WI38 (cell line): ENCODE measurements around the gene CLC.

ENCODE experiments used
- H3K4me3 ChIP-seq: 2 replicates; pipeline ENCODE4 v1.5.1; 2011; ENCODE audit warnings: low read depth, mild to moderate bottlenecking, control low read depth, low read length
- TF ChIP-seq, protein P1 (sequence below): IDR thresholded peaks from 2 replicates; pipeline ENCODE4 v1.5.1; 2012; ENCODE audit warnings: low read depth, mild to moderate bottlenecking, control low read depth, low read length

CLC gene

DNA sequence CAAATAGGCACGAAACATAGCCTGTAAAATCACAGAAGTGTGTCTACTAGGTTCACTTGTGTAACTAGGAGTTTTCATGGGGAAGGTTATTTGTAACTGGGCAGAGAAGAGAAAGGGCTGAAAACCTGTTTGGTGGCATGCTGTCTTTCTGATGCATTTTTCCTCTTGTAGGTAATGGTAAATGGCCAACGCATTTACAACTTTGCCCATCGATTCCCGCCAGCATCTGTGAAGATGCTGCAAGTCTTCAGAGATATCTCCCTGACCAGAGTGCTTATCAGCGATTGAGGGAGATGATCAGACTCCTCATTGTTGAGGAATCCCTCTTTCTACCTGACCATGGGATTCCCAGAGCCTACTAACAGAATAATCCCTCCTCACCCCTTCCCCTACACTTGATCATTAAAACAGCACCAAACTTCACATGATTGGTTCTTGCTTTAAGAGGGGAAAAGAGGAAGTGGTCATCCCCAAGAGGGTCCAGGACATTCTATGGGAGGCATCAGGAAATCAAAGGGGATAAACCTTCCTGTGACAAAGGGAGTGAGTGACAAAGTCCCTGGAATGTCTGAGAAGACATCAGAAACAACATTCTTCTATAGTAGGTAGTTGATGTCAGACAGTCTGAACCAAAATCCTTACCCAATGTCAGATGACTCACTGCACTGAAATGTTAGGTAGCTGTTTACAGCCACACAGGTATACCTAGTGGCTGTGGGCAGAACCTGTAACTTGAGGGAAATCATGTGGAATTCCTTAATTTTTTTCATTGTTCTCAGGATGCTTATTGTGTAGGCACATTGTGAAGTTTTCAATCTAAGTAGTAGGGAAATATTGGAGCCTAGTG lies 28.6 kb downstream of the CLC start:
- TF ChIP-seq, protein P1, sequence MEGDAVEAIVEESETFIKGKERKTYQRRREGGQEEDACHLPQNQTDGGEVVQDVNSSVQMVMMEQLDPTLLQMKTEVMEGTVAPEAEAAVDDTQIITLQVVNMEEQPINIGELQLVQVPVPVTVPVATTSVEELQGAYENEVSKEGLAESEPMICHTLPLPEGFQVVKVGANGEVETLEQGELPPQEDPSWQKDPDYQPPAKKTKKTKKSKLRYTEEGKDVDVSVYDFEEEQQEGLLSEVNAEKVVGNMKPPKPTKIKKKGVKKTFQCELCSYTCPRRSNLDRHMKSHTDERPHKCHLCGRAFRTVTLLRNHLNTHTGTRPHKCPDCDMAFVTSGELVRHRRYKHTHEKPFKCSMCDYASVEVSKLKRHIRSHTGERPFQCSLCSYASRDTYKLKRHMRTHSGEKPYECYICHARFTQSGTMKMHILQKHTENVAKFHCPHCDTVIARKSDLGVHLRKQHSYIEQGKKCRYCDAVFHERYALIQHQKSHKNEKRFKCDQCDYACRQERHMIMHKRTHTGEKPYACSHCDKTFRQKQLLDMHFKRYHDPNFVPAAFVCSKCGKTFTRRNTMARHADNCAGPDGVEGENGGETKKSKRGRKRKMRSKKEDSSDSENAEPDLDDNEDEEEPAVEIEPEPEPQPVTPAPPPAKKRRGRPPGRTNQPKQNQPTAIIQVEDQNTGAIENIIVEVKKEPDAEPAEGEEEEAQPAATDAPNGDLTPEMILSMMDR, result no peak
- H3K4me3 ChIP-seq, result no peak overlapping the region

- TF ChIP-seq, protein P1, result no peak
- H3K4me3 ChIP-seq, result no peak overlapping the region
These were observed 29.2 kb downstream of the CLC start for GRCh38 chr19:39708594-39708993.

DNA sequence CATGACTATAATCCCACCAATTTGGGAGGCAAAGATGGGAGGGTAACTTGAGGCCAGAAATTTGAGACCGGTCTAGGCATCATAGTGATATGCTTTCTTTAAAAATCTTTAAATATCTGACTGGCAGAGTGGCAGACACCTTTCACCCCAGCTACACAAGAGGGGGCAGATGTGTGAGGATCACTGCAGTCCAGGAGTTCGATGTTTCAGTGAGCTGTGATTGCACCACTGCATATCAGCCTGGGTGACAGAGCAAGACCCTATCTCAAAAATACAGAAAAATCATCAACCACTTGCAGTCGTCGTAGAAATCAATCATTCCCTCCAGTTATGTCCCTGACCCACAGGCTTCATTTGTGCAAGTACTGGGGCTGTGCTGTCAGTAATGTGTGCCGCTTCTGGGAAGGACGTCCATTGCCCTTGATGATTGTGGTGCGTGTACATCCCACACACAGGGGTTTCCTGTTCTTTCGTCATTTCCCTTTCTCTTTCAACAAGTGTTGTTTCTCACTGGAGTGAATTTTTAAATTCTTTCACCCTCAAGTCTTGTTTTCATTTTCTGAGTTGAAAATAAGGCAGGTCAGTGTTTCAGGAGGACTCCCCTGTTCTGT lies 32.1 kb downstream of the CLC start:
- TF ChIP-seq, protein P1, result no peak
- no peak overlapping the region for H3K4me3 ChIP-seq

DNA sequence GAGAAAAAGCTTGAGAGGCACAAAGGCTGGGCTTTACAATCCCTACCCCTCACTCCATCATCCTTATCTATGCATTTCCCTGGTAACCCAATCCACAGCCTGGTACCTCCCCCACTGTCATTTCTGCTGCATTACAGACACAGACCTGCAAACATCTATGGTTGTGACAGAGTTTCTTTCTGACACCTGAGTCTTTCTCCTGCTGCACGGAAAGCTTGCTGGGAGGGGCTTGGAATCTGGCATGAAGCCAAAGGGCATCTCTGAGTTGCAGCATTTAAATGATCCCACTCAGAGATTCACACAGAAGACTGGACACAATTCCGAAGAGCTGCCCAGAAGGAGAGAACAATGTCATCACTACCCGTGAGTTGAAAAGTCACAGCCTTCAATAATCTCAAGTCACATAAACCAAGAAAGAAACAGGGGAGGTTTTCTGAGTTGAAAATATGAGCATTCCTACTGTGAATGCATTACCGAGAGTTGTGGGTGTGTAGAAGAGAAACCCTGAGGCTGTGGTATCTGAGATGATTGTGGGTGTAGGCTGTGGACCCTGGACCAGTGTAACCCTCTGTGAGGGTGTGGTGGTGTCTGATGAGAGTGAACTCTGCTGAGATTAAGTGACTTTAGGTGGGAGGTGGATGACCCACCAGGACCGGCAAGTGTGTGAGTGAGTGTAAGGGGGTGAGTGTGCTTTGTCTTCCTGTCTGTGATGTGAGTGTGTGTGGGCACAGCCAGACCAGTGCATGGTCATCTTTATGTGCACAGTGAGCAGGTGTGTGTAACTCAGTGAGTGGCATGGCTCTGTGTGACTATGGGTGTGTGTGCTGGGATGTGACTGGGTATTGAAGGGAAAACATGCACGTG lies 33.4 kb downstream of the CLC start, which contains the start of gene LGALS14:
TSS of gene LGALS14 (plus strand) at position 301 of the 864 bp plus-strand sequence. CDS start at position 349, 48 bp downstream.
- H3K4me3 ChIP-seq, result no peak within 1 kb of the TSS
- TF ChIP-seq, protein P1, result no peak

- H3K4me3 ChIP-seq, result no peak overlapping the region
- TF ChIP-seq, protein P1, result no peak
These were observed 36.5 kb downstream of the CLC start for GRCh38 chr19:39701291-39701690.

DNA sequence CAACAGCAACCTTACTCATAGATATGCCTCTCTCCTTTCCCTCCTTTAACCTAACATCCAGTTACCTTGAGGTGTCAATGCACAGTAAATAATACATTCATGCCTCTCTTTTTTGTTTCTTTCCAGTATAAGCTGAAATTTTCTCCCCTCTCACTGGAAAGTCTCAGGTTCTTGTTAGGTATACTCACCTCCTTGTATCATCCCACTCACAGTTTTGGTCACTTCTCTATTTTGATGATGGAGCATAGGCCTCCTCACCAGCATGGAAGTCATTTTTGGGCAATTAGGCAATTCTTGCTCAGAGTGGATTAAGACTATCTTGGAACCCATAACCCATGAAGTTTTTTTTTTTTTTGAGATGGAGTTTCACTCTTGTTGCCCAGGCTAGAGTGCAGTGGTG lies 39.3 kb downstream of the CLC start:
- H3K4me3 ChIP-seq, result no peak overlapping the region
- TF ChIP-seq, protein P1, result no peak
